ENCODE results near the gene TINAG. TPM values are rescaled to one million over a fixed set of nuclear protein-coding genes. Genes with fewer than 3 reads are reported as not detected.
"Not testable (repeated sequence)": the region's sequence is repeated elsewhere in the genome, so short reads cannot be mapped to it uniquely, and the experiment has no call there.

Gene TINAG
- total RNA-seq, 1 donor from 2014 or later = not detected

DNA sequence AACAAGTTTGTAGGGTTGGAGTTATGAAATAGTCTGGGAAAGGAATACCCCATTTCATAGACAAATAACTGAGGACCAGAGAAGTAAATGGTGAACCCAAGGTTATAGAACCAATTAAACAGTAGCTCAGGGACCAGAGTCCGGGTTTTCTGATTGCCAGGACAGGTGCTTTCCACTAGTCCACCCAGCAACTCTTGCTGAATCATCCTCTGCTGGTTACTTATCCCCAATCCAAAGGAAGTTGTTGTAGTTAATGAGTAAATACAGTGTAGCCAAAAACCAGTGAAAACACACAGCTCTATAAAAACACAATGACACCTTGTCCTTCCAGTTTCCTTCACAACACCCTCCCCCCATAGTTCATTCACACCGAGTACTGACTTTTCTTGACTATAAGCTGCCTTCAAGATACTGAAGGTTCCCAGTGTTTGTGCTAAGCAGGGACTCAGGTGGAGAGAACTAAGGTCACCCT is 766 bp upstream of the TINAG start:
- intact Hi-C loops (cut with micrococcal nuclease) = no loop called here

DNA sequence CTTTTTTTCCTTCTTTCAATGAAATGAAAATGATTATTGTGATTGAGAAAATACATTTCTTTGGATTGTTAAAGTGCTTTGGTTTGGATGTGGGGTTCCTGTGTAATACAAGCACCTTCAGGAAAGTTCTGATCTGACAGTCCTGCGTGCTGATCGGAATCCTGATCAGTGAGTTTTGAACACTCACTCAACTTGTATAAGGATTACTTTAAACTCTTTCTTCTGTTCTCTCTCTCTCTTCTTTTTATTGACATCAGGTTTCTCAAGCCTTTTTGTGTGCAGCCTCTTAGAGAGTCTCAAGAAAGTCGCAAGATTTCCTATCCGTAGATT is 710 bp downstream of the TINAG start:
- intact Hi-C loops (cut with micrococcal nuclease) = no loop called here

DNA sequence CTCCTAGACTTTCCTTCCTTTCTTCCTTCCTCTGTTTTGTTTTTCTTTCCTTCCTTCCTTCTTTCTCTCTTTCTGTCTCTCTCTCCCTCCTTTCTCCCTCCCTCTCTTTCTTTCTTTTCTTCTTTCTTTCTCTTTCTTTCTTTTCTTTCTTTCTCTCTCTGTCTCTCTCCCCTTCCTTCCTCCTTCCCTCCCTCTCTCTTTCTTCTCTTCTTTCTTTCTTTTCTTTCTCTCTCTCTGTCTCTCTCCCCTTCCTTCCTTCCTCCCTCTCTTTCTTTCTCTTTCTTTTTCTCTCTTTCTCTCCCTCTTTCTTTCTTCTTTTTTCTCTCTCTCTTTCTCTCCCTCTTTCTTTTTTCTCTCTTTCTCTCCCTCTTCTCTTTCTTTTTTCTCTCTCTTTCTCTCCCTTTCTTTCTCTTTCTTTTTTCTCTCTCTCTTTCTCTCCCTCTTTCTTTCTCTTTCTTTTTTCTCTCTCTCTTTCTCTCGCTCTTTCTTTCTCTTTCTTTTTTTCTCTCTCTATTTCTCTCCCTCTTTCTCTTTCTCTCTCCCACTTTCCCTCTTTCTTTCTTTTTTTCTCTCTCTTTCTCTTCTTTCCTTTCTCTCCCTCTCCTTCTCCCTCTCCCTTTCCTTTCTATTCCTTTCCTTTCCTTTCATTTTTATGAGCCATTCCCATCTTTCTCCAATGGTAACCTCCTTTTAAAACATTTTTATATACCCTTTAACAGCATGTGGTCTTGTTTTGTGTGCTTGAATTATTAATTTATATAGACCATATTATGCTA is 2.3 kb downstream of the TINAG start:
- intact Hi-C loops (cut with micrococcal nuclease) = no loop called here

GRCh38 chr6:54315656-54316055 is 7.4 kb downstream of the TINAG start:
- intact Hi-C loops (cut with micrococcal nuclease) = no loop called here

DNA sequence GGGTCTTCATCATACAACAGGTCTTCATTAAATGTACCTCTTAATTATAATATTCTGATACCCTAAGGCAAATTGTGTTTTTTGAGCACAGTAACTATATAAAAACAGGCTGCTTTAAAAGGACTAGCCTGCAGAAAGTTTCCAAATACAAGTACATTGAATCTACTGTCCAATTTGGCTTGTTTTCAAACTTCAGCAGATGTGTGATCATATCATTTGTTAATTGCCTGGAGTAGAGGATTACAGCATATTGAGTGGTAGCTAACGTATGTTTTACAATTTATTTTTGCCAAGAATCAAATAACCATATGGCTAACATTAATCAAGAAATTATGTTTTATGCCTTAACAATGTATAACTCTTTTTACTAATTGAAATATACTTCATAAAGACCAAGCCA is 12.6 kb downstream of the TINAG start:
- intact Hi-C loops (cut with micrococcal nuclease) = no loop called here

GRCh38 chr6:54327631-54328030 is 19.4 kb downstream of the TINAG start:
- intact Hi-C loops (cut with micrococcal nuclease) = no loop called here

- intact Hi-C loops (cut with micrococcal nuclease) = not testable (repeated sequence)
Measured at GRCh38 chr6:54331571-54331970, 23.3 kb downstream of the TINAG start.

DNA sequence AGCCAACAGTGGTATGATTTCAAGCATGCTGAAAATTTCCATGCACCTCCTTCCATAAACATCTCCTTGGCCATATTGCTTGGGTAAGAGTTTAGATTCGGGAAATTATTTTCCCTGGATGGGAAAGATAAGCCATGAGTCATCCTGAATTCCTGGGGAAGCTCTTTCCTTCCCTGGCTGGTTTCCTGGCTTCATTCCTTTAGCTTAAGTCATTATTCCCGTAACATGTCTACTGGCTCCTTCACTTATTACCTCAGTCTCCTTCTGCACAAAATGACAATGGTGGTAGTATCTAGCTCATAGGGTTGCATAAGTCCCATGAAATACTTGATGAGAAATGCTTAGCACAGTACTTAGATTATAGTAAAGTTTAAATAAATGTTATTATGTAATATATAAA is 27.6 kb downstream of the TINAG start:
- intact Hi-C loops (cut with micrococcal nuclease) = no loop called here

DNA sequence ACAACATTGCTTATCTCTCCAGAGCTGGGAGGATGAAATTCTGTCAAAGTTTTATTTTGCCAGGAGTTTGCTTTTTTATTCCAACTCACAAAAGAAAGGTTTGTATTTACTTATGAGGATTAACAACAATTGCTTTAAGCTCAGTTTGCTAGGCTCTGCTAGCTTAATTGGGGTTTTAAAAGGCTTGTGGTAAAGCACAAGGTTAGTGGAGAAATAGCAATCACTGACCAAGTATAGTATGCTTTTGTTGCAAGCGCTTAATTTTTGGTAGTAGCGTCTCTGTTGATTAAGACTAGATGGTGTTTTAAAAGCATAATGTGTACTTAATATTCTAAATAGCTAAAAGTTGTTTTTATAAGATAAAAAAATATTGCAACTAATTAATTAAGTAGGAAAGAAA is 45.7 kb downstream of the TINAG start:
- intact Hi-C loops (cut with micrococcal nuclease) = no loop called here

- intact Hi-C loops (cut with micrococcal nuclease) = no loop called here
Measured at GRCh38 chr6:54354608-54355007, 46.4 kb downstream of the TINAG start.

DNA sequence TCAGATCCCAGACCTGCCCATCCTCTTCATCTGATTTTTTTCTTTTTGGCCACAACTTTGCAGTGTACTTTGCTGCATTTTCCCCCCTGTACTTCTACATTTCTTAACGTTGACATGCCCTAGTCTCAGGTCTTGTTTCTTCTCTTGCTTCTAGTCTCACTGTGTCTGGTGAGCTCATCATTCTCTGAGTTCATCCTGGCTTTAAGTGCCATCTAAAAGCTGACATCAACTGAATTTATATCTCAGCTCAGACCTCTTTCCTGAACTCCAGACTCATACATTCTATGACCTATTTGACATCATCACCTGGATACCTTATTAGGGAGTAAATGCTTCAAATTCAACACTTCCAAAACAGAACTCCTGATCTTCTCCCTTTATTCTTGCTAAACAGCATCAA is 48.9 kb downstream of the TINAG start:
- intact Hi-C loops (cut with micrococcal nuclease) = no loop called here

DNA sequence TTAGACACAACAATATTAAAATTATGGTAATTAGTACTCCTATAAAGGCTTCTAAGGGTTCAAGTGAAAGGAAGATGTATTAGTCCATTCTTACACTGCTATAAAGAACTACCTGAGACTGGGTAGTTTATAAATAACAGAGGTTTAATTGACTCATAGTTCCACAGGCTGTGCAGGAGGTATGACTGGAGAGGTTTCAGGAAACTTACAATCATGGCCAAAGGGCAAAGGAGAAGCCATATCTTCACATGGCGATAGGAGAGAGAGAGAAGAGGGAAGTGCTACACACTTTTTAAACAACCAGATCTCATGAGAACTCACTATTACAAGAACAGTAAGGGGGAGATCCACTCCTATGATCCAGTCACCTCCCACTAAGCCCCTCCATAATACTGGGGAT is 52.9 kb downstream of the TINAG start:
- intact Hi-C loops (cut with micrococcal nuclease) = no loop called here

GRCh38 chr6:54361734-54362133 is 53.5 kb downstream of the TINAG start:
- intact Hi-C loops (cut with micrococcal nuclease) = no loop called here

DNA sequence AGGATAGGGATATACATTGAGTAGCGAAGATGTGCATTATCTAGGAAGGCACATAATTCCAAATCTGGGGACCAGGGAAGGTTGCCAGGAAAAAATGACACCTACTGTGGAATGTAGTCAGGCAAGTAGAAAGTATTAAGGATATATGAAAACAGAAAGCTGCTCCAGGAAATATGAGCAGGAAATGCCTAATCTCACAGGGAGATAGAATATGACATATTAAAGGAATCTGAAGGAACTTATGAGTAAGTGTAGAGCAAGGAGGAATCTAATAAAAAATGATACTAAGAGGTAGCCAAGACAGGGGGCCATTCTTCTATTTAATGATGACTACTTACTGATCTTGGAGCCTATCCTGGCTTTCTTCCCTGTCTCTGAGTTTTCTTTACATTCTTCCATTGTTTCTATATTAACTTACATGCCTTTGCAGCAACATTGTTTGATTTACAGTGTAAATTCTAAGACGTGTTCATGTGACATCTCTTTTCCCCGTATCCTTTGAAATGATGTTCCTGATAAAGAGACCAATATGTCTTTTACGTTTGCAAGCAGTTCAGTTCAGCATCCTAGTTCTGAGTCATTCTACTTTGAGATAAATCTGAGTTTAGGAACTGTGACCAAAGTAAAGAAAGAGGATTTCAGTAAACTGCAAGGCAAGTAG is 58.6 kb downstream of the TINAG start:
- intact Hi-C loops (cut with micrococcal nuclease) = no loop called here

DNA sequence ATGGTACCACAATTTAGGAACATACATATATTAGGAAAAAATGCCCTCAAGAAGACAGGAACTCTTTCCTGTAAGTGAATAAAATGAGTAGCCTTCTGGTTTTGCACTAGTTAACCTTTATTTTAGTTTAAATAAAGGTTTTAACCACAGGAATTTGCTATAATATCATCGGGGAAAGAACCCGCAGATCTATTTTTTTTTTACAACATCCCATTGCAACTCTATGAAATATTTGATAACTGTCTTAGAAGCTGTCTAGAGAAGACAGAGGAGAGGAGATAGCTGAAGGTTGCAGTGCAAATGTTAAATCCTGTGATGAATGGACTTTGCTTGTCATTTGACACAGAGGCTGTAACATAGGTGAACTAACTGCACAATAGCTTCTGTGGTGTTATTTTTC is 69.5 kb downstream of the TINAG start:
- intact Hi-C loops (cut with micrococcal nuclease) = no loop called here

DNA sequence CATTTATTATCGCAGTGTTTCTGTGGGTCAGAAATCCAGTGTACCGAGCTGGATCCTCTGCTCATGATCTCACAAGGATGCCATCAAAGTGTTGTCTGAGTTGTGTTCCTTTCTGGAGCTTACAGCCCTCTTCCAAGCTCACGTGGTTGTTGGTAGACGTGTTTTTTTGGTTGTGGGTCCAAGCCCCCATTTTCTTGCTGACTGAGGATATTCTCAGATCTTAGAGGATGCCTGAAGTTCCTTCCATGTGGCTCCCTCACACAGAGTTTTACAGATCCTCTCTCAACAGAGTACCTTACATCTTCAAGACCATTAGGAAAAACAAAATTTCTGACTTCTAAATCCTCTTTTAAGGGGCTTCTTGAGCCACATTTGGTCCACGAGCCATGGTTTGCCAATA is 78.1 kb downstream of the TINAG start:
- intact Hi-C loops (cut with micrococcal nuclease) = no loop called here

DNA sequence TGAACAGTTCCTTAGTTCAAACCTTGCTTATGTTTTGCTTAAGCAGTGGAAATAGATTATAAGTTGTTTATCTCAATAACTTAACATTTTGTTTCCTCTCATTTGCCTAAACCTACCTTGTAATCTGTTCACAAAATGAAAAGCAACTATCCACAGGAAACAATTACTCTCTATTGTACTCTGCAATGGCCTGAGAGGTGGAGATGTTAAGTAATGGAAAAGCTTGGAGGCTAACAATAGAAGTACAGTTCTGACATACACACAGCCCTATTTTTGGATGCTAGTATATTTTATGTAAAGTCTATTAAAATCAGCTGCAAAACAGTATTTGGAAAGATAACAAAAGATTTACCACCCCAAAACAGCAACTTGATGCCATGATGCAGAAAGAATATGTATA is 82.1 kb downstream of the TINAG start:
- intact Hi-C loops (cut with micrococcal nuclease) = no loop called here

GRCh38 chr6:54391577-54391976 is 83.3 kb downstream of the TINAG start:
- intact Hi-C loops (cut with micrococcal nuclease) = no loop called here

DNA sequence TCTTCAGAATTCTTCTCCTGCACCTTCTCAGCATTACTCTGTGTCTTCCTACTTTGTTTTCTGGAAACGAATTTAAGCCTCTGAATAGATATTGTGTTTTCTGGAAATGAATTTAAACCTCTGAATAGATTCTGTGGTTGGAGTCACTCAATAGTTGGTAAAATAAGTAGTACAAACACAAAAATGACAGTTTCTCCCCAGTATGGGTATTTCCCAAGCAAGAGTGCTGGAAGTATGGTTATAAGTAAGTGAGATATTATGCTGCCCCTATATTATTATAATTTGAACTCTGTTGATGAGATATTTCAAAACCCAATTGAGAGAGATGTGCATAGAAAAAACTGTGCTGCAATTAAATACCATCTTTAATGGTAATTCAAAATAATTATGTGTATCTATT is 94.9 kb downstream of the TINAG start:
- intact Hi-C loops (cut with micrococcal nuclease) = no loop called here

GRCh38 chr6:54404791-54405190 is 96.5 kb downstream of the TINAG start:
- intact Hi-C loops (cut with micrococcal nuclease) = no loop called here

DNA sequence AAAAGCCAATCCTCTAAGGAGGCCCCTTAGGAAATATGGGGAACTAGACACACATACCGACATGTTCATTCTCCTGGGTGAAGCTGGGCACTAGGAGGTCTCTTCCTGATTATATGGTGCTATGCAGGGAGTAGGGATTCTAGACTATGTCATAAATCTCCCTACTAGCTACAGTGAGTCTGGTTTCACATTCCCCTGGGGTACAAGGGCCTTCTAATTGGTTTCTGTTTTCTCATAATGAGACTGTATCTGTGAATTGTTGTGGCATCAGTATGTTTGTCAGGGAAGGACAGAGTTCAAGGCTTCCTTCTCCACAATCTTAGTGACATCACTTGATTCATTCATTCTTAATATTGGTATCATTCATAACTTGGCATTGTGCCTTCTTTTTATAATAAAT is 103.5 kb downstream of the TINAG start:
- intact Hi-C loops (cut with micrococcal nuclease) = no loop called here

- intact Hi-C loops (cut with micrococcal nuclease) = no loop called here
Measured at GRCh38 chr6:54415517-54415916, 107.3 kb downstream of the TINAG start.

- intact Hi-C loops (cut with micrococcal nuclease) = no loop called here
Measured at GRCh38 chr6:54419885-54420284, 111.6 kb downstream of the TINAG start.

Measured in T-helper 2 cell treated with Interferon-gamma antibody and Interleukin-4, amounts not matched to agents 100 ng/mL and 5 ng/mL, for 36 hours (primary cell).